Pons (tissue), 1 donor: Measurements from ENCODE around the gene PSMB7.

Experiments used
- DNase-seq: peaks from one replicate; pipeline ENCODE4 v3.0.0-alpha.2; 2016; ENCODE audit warnings: low spot score

The PSMB7 gene

GRCh38 chr9:124381170-124381945 lies 33.9 kb downstream of the PSMB7 start:
- no peak for DNase-seq

GRCh38 chr9:124377551-124378406 lies 37.5 kb downstream of the PSMB7 start:
- DNase-seq: no peak

DNA sequence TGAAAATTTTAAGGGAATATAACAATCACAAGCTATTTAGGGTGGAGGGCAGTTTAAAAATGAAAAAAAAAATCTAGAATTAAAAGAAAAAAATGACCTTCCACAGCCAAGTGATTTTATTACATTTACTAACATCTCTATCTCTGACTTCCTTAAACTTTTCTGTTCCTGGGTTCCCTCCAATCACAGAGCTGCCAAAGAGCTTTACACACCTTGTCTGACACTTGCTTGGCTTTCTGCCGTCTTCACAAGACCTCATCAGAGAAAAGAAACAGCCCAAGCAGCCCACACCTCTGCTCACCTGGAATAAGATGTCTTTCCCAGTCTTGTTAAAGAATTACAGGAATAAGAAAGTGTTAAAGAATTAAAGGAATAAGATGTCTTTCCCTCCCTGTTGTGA lies 38.9 kb downstream of the PSMB7 start:
- DNase-seq: no peak

- no peak for DNase-seq
These were observed 39.5 kb downstream of the PSMB7 start for GRCh38 chr9:124375726-124376125.

DNA sequence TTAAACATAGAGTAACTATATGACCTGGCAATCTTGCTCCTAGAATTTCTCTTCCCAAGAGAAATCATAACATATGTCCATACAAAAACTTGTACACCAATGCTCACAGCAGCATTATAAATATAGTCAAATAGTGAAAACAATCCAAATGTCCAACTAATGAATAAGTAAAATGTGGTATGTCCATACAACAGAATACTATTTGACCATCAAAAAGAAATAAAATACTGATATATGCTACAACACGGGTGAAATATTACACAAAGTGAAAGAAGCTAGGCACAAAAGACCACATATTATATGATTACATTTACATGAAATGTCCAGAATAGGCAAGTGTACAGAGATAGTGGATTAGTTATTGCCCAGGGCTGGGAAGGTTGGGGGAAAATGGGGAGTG lies 41.4 kb downstream of the PSMB7 start:
- no peak for DNase-seq

DNA sequence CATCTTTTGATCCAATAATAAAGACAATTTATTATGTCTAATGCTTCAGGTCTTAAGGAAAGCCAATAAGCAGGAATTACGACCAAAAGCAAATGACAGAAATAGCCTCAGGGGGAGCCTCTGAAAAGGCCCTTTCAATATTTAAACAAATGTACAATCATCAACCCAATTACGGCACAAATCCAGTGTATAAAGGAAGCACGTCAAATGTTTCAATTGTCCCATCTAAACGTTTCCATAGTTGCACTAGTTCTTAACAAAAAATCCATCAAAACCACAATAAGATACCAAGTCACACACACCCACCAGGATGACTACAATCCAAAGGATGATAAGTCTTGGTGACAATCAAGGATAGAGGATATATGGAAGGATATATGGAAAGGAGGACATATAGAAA lies 41.9 kb downstream of the PSMB7 start:
- no peak for DNase-seq

DNA sequence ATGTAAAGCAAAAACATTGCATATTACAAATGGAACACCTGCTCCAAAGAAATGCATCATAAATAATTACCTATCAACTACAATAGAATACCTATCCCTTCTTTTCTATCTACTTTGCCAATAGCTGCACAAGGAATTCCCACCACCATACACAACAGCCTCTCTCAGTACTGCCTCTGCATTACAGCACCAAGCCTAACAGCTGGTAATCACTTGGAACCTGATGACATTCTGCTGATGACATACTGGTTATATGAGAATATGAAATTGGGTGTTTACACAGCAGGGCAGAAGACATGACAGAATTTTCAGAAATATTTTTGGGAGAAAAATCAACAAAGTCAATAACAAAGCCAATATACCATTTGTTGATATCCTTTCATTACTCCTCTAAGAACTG lies 43.2 kb downstream of the PSMB7 start:
- no peak for DNase-seq

GRCh38 chr9:124370896-124371582 lies 44.2 kb downstream of the PSMB7 start:
- no peak for DNase-seq

- DNase-seq: no peak
These were observed 45.9 kb downstream of the PSMB7 start for GRCh38 chr9:124369231-124369797.

DNA sequence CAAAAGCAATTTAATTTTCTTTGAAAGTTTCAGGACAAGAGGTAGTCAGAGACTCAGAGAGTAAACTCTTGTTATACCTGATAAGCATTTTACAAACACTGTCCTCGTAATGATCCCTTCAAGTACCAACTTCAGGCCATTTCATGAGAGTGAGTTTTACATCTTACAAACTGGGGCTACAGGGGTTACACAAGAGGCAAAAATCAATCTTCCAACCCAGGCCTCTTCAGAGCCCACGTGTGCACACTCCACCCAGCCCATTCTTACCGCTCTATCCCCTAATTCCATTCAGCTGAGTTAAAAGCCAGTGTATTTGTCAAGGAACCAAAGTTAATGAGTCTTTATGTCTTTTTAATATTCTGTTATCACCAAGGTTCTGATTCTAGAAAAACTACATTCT lies 46.5 kb downstream of the PSMB7 start:
- no peak for DNase-seq

DNA sequence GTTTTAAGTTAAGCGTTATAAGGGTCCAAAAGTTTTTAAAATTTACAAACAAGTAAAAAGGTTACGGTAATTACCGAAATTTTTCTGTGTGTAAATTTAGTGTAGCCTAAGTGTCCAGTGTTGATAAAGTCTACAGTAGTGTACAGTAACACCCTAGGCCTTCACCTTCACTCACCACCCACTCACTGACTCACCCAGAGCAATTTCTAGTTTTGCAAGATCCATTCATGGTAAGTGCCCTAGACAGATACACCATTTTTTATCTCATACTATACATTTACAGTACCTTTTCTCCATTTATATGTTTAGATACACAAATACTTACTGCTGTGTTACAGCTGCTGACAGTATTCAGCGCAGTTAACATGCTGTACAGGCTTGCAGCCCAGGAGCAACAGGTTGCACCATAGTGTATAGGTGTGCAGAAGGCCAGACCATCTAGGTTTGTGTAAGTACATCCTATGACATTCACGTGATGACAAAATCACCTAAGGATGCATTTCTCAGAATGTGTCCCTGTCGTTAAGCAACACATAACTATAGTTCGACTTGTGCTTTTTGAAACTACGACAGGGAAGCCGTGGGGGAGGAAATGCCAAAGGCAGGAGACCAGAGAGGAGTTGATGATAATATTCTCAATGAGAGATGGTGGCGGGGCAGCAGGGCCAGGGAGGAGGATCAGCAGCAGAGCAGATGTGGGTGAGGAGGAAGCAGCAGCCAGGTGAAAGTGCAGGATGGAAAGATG lies 48.6 kb downstream of the PSMB7 start:
- DNase-seq: no peak

DNA sequence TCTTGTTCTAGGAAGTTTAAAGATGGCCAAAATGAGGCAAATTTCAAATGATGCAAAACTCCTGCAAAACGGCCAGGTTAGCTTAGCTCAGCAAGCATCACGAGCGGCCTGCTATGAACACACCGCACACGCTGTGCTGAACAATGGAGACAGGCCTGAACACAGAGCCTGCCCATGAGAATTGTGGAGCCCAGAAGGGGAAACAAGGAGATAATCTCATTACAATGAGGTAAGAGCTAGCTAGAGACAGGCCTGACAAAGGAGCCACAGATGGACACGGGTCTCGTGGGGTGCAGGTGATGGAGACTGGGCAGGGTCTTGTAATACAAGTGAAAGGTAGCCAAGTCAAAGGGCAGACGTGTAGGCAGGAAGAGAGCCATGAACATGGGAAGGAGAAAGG lies 50.2 kb downstream of the PSMB7 start:
- DNase-seq: no peak

GRCh38 chr9:124364141-124364540 lies 51.1 kb downstream of the PSMB7 start:
- no peak for DNase-seq

DNA sequence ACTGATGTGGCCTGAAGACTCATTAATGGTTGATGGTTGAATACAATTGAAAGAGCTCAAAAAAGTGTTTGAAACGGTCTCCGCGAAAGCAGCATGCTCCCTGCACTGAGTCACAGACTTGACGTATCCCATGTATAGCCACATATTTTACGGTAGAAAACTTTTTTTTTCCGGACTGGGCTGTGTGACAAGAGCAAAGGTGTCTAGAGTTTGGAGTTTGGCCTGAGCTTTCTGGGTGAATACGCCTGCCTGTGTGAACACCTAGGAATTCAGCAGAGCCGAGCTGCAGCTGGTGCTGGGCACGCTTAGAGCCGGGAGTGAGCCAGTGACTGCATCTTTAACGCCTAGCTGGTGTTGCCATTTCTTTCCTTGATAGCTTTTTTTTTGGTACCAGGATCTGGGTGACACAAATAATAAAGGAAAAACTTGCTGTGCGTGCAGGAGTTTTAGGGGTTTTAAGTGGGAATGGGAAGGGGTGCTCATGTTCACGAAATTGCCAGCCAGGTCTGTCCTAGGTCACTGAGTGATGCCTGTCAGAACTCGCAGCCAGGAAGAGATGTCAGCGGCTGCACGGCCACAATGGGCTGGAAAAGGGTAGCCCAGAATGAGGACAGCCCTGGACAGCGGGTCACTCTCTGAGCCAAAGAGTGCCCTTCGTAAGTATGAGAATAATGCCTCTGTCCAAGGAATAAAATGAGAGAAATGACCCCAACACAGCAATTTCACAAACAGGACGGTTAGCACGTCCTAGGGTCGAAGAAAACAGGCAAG lies 51.7 kb downstream of the PSMB7 start:
- DNase-seq: no peak

- DNase-seq: no peak
These were observed 54.1 kb downstream of the PSMB7 start for GRCh38 chr9:124361128-124361527.

DNA sequence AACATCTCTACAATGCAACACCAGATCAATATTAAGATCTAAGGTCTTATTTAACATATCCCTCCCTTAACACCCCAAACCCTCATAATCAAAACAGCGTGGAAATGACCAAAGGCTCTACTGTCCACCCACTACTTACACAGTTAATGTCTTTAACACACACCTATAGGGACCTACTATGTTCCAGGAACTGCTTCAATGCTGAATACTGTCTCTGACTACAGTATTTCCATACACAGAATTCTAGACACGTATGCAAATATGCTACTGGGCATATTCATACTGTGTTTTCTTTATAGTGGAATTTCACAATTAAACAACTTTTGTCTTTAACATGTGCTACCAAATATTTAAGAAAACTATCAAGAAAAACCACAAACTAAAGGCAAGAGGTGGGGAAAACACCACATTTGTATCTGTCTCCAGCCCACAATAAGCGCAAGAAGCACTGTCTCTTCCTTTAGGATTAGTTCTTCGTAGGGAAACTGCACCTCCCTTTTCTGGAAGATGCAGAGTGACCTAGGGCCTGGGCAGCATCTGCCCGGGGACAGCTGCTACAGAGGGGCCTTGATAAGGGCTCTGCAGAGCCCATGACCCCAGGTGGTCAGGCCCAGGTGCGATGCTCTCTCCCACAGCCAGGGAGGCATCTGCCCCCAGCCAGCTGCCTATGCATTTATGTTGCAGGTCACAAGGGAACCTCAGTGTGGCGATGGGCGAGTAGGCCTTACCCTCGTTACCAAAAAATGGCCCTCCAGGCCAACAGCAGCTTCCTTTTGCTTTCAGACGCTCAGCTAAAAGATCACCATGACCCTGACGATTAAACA lies 55.2 kb downstream of the PSMB7 start:
- DNase-seq: no peak

DNA sequence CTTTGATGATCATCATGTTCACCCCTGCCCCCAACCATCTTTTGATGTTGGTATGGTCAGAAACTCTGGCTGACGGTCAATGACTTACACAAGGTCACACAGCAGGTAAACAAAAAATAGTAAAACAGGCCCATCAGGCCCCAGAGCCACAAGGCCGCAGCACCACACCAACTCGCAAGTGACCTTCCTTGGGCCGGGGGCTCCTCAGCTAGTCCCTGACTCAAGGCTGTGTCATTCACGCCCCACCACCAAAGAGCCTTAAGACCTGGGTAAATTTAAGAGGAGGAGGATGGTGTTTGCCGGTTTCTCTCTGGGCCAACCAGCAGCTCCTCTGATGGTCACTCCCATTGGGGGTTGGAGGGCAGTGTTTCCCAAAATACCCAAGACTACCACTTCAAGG lies 55.8 kb downstream of the PSMB7 start:
- no peak for DNase-seq

GRCh38 chr9:124358631-124359030 lies 56.6 kb downstream of the PSMB7 start:
- DNase-seq: no peak

DNA sequence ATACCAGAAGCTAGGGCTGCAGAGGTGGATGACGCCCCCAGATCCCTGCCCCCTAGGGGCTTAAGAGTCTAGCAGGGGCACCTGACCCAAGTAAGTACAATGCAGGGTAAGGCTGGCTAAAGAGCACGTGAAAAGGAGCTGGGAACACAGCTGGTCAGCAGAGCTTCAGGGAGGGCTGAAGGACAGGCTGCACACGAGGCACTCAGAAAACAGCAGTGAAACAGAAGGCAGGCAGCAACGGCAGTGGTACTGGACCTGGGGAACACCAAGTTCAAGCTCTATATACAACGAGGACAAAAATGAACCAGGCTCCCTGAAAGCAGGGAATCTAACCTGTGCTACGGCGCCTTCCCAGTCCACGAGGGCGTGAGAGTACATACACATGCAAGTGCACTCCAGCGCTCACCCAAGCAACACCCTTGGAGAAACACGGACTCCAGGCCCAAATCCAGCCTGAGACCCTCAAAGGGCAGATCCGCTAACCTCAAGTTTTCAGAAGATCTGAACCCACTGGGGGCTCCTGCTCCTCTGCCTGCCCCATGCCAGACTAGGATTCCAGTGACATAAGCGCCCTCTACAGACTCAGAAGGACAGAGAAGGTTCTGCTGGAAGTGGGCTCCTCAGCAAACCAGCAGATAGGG lies 57.4 kb downstream of the PSMB7 start:
- no peak for DNase-seq
